GM23338 (cell line): ENCODE data around the gene ARCN1. TPM values are rescaled to one million over a fixed set of nuclear protein-coding genes. Genes with fewer than 3 reads are reported as not detected.

Source experiments
- ATAC-seq: fragments of 200-7000 bp; cut with Tn5 transposase; 3 replicates; pipeline ENCODE4 v1.9.1; 2020
- DNase-seq: peaks from one replicate; pipeline ENCODE4 v3.0.0-alpha.2; 2015; ENCODE audit warnings: low spot score
- H2AFZ ChIP-seq: fragments of 200-600 bp; sonication (generic); 2 replicates; pipeline ENCODE4 v1.8.0; 2016; ENCODE audit warnings: antibody characterized with exemption, mild to moderate bottlenecking, moderate library complexity
- H3F3A ChIP-seq: fragments of 200-600 bp; sonication (generic); replicated peaks from 2 replicates; pipeline ENCODE4 v1.8.0; 2017; ENCODE audit warnings: antibody characterized with exemption, mixed run types, low read depth
- H3K27ac ChIP-seq: fragments of 200-600 bp; sonication (generic); 2 replicates; pipeline ENCODE4 v1.6.1; 2016; ENCODE audit warnings: low read depth
- H3K27me3 ChIP-seq: fragments of 200-600 bp; sonication (generic); 2 replicates; pipeline ENCODE4 v1.8.0; 2016; ENCODE audit warnings: mild to moderate bottlenecking, mixed run types, moderate library complexity; ENCODE audit not compliant: insufficient read depth
- H3K36me3 ChIP-seq: fragments of 200-600 bp; sonication (generic); 2 replicates; pipeline ENCODE4 v1.8.0; 2016; ENCODE audit warnings: mild to moderate bottlenecking; ENCODE audit not compliant: insufficient read depth
- H3K4me1 ChIP-seq: fragments of 200-600 bp; sonication (generic); 2 replicates; pipeline ENCODE4 v1.8.0; 2016; ENCODE audit warnings: mild to moderate bottlenecking, moderate library complexity; ENCODE audit not compliant: insufficient read depth
- H3K4me2 ChIP-seq: fragments of 200-600 bp; sonication (generic); 2 replicates; pipeline ENCODE4 v1.7.1; 2017; ENCODE audit warnings: mixed run types
- H3K4me3 ChIP-seq: fragments of 200-600 bp; sonication (generic); 2 replicates; pipeline ENCODE4 v1.6.1; 2016; ENCODE audit warnings: mixed run types
- H3K79me2 ChIP-seq: fragments of 200-600 bp; sonication (generic); replicated peaks from 2 replicates; pipeline ENCODE4 v1.8.0; 2017; ENCODE audit warnings: mild to moderate bottlenecking; ENCODE audit not compliant: insufficient read depth
- H3K9me2 ChIP-seq: fragments of 200-600 bp; sonication (generic); 2 replicates; pipeline ENCODE4 v1.8.0; 2017; ENCODE audit not compliant: insufficient read depth
- H4K20me1 ChIP-seq: fragments of 200-600 bp; sonication (generic); replicated peaks from 2 replicates; pipeline ENCODE4 v1.8.0; 2017; ENCODE audit warnings: mild to moderate bottlenecking; ENCODE audit not compliant: insufficient read depth
- H3K27ac Mint-ChIP-seq: 2 replicates; pipeline ENCODE4 v1.8.0; 2020; ENCODE audit warnings: inconsistent platforms, mild to moderate bottlenecking, moderate library complexity, mixed read lengths
- H3K27me3 Mint-ChIP-seq: 3 replicates; pipeline ENCODE4 v1.8.0; 2022; ENCODE audit warnings: low read depth, mild to moderate bottlenecking, moderate library complexity, mixed read lengths, inconsistent platforms; ENCODE audit not compliant: insufficient read depth, poor library complexity
- H3K36me3 Mint-ChIP-seq: 3 replicates; pipeline ENCODE4 v1.8.0; 2021; ENCODE audit warnings: low read depth, mild to moderate bottlenecking, inconsistent platforms, moderate library complexity, mixed read lengths
- H3K4me1 Mint-ChIP-seq: 3 replicates; pipeline ENCODE4 v1.8.0; 2020; ENCODE audit warnings: mild to moderate bottlenecking, inconsistent platforms, mixed read lengths
- H3K4me3 Mint-ChIP-seq: 3 replicates; pipeline ENCODE4 v1.8.0; 2021; ENCODE audit warnings: moderate library complexity, mild to moderate bottlenecking, inconsistent platforms, mixed read lengths
- H3K9me3 Mint-ChIP-seq: 3 replicates; pipeline ENCODE4 v1.8.0; 2020; ENCODE audit warnings: moderate library complexity, mild to moderate bottlenecking, inconsistent platforms, mixed read lengths
- CREB1 ChIP-seq: fragments of 250-450 bp; sonication (Bioruptor Pico); IDR thresholded peaks from 2 replicates; pipeline ENCODE4 v1.5.0; 2020; ENCODE audit warnings: low read depth, mild to moderate bottlenecking, moderate library complexity
- EZH2 ChIP-seq: fragments of 200-600 bp; sonication (generic); IDR thresholded peaks from one replicate; pipeline ENCODE4 v1.8.0; 2017; ENCODE audit warnings: antibody characterized with exemption, mild to moderate bottlenecking, low read depth; ENCODE audit not compliant: unreplicated experiment
- EZH2phosphoT487 ChIP-seq: fragments of 200-600 bp; sonication (generic); IDR thresholded peaks from one replicate; pipeline ENCODE4 v1.8.1; 2018; ENCODE audit warnings: antibody characterized with exemption; ENCODE audit not compliant: unreplicated experiment
- NANOG ChIP-seq: IDR thresholded peaks from 2 replicates; pipeline ENCODE4 v1.6.1; 2016; ENCODE audit warnings: antibody characterized with exemption, borderline replicate concordance
- POLR2AphosphoS5 ChIP-seq: IDR thresholded peaks from 2 replicates; pipeline ENCODE4 v1.6.1; 2016; ENCODE audit warnings: antibody characterized with exemption, low read depth
- STAT1 ChIP-seq: IDR thresholded peaks from one replicate; pipeline ENCODE4 v1.6.1; 2016; ENCODE audit warnings: antibody characterized with exemption; ENCODE audit not compliant: unreplicated experiment
- ZNF114 ChIP-seq: fragments of 250-450 bp; sonication (Bioruptor Pico); IDR thresholded peaks from 2 replicates; pipeline ENCODE4 v1.5.0; 2020; ENCODE audit warnings: mild to moderate bottlenecking, moderate library complexity
- ZNF331 ChIP-seq: fragments of 250-450 bp; sonication (Bioruptor Pico); IDR thresholded peaks from 2 replicates; pipeline ENCODE4 v1.5.0; 2020; ENCODE audit warnings: low read depth, mild to moderate bottlenecking, moderate library complexity
- polyA plus RNA-seq: library from polyadenylated mRNA; unstranded; fragments of >200 nt; fragmentation: Nextera tagmentation; extraction: Ambion mirVana; gene quantifications from 2 replicates; pipeline ENCODE4 v1.2.1, GENCODE V29; 2016
- total RNA-seq: library from RNA; depleted of rRNA; stranded (reverse); fragments of >200 nt; shearing (Covaris generic); gene quantifications from 2 replicates; pipeline ENCODE4 v1.2.3, GENCODE V29; 2014
- TF ChIP-seq, protein P1 (sequence below): IDR thresholded peaks from 2 replicates; pipeline ENCODE4 v1.6.1; 2016; ENCODE audit warnings: antibody characterized with exemption
- TF ChIP-seq, protein P2 (sequence below): IDR thresholded peaks from one replicate; pipeline ENCODE4 v1.6.1; 2018; ENCODE audit warnings: antibody characterized with exemption; ENCODE audit not compliant: unreplicated experiment

The ARCN1 gene
- total and polyA plus RNA-seq, 2 experiments from 2014 or later = 79.9 to 106 TPM

DNA sequence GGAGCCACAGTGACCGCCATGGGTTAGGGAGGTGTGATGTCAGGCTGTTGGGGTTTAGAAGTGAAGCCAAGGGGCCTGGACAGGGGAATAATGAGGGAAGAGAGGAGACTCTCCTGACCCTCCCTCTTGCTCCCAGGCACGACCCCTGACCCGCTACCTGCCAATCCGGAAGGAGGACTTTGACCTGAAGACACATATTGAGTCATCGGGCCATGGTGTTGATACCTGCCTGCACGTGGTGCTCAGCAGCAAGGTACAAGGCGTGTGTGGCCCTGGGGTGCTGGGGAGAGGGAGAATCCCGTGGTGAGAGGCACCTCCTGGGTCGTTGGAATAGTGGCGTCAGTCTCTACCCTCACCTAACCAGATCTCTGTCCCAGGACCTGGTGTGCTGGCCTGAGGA, 77.7 kb downstream of the ARCN1 start:
- Histone ChIP-seq H3K4me1 (no peaks in the 10 kb centered on the region), H3K9me2 (no peaks in the 10 kb centered on the region), H3K79me2 (no peaks in the 10 kb centered on the region), H2AFZ (no peak overlapping the region), H4K20me1 (peaks cover 13% of the 10 kb centered on the region), H3K4me2 (no peak overlapping the region), H3K27me3 (no peaks in the 10 kb centered on the region), H3K36me3 (peaks cover 23% of the 10 kb centered on the region), H3F3A (0 out of 2 replicates have a peak, but pooled peaks cover 5% of the 10 kb centered on the region), H3K4me3 (no peak overlapping the region), H3K27ac (no peak overlapping the region)
- no peaks in the 10 kb centered on the region for H3K4me1 Mint-ChIP-seq
- peaks cover 7% of the 10 kb centered on the region for H3K27me3 Mint-ChIP-seq
- ATAC-seq (no peak), DNase-seq (no peak)
- H3K36me3 Mint-ChIP-seq = peaks cover 74% of the 10 kb centered on the region
- H3K9me3 Mint-ChIP-seq = no peaks in the 10 kb centered on the region; the same call in 2 of the 3 replicates
- TF ChIP-seq ZNF114 (CRISPR knock-in tag) = no peak
- TF ChIP-seq, protein P1, sequence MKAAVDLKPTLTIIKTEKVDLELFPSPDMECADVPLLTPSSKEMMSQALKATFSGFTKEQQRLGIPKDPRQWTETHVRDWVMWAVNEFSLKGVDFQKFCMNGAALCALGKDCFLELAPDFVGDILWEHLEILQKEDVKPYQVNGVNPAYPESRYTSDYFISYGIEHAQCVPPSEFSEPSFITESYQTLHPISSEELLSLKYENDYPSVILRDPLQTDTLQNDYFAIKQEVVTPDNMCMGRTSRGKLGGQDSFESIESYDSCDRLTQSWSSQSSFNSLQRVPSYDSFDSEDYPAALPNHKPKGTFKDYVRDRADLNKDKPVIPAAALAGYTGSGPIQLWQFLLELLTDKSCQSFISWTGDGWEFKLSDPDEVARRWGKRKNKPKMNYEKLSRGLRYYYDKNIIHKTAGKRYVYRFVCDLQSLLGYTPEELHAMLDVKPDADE = no peak
- TF ChIP-seq STAT1 = no peak
- TF ChIP-seq CREB1 (CRISPR knock-in tag) = no peak
- H3K27ac Mint-ChIP-seq = no peak overlapping the region
- no peak overlapping the region for H3K4me3 Mint-ChIP-seq

DNA sequence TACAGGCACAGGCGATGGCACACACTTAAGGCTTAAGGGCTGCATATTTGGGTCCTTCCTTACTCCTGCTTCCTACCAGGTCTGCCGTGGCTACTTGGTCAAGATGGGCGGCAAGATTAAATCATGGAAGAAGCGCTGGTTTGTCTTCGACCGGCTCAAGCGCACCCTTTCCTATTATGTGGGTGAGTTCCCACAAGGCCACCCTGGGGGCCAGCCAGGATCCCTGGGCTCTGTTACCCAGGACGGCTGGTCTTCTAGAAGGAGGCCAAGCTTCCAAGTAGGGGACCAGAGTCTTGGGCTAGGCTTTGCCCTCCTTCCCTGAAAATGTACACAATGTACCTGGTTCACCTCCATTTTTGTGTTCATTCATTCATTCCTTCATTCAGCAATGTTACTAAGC, 78.2 kb downstream of the ARCN1 start:
- Histone ChIP-seq H3K27ac (no peak overlapping the region), H3K4me2 (no peak overlapping the region), H3K4me3 (no peak overlapping the region), H3K36me3 (peaks cover 20% of the 10 kb centered on the region), H3F3A (0 out of 2 replicates have a peak, but pooled peaks cover 5% of the 10 kb centered on the region), H3K9me2 (no peaks in the 10 kb centered on the region), H2AFZ (no peak overlapping the region), H4K20me1 (peaks cover 13% of the 10 kb centered on the region), H3K4me1 (no peaks in the 10 kb centered on the region), H3K79me2 (no peaks in the 10 kb centered on the region), H3K27me3 (no peaks in the 10 kb centered on the region)
- Mint-ChIP-seq H3K27ac (no peak overlapping the region), H3K4me1 (no peaks in the 10 kb centered on the region), H3K27me3 (peaks cover 8% of the 10 kb centered on the region), H3K9me3 (no peaks in the 10 kb centered on the region; the same call in 2 of the 3 replicates), H3K36me3 (peaks cover 70% of the 10 kb centered on the region), H3K4me3 (no peak overlapping the region)
- DNase-seq = no peak
- no peak for TF ChIP-seq EZH2phosphoT487
- ATAC-seq = no peak

DNA sequence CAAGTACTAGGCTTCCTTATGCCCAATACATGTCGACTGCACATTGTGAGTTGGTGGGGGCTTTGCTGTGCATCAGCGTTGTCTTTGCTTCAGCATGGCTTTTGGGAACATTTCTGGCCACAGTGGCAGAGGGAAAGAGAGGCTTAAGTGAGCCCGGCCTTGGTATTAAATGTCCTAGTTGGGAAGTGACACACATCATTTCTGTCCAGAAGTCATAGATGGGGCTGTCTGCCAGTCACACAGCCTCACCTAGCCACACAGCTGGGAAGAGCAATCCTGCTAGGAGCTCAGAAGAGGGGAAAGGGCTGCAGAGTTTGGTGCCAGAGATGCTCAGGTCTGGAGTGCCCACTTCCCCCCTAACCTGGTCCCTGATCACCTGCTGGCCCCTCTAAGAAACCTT, 79.6 kb downstream of the ARCN1 start:
- Histone ChIP-seq H2AFZ (no peak overlapping the region), H3K9me2 (no peaks in the 10 kb centered on the region), H3K27me3 (no peaks in the 10 kb centered on the region), H3F3A (0 out of 2 replicates have a peak, but pooled peaks cover 5% of the 10 kb centered on the region), H4K20me1 (peaks cover 10% of the 10 kb centered on the region), H3K4me1 (no peaks in the 10 kb centered on the region), H3K27ac (no peak overlapping the region), H3K4me3 (no peak overlapping the region), H3K4me2 (no peak overlapping the region), H3K36me3 (peaks cover 17% of the 10 kb centered on the region), H3K79me2 (no peaks in the 10 kb centered on the region)
- DNase-seq = no peak
- ATAC-seq = no peak
- no peak overlapping the region for H3K4me3 Mint-ChIP-seq
- no peaks in the 10 kb centered on the region; the same call in 2 of the 3 replicates for H3K9me3 Mint-ChIP-seq
- H3K27ac Mint-ChIP-seq = no peak overlapping the region
- peaks cover 58% of the 10 kb centered on the region for H3K36me3 Mint-ChIP-seq
- peaks cover 8% of the 10 kb centered on the region for H3K27me3 Mint-ChIP-seq
- no peaks in the 10 kb centered on the region for H3K4me1 Mint-ChIP-seq
- TF ChIP-seq POLR2AphosphoS5 (no peak), CREB1 (CRISPR knock-in tag) (no peak), STAT1 (no peak), NANOG (no peak), ZNF331 (CRISPR knock-in tag) (no peak), EZH2 (no peak), ZNF114 (CRISPR knock-in tag) (no peak), EZH2phosphoT487 (no peak)
- TF ChIP-seq, protein P2, sequence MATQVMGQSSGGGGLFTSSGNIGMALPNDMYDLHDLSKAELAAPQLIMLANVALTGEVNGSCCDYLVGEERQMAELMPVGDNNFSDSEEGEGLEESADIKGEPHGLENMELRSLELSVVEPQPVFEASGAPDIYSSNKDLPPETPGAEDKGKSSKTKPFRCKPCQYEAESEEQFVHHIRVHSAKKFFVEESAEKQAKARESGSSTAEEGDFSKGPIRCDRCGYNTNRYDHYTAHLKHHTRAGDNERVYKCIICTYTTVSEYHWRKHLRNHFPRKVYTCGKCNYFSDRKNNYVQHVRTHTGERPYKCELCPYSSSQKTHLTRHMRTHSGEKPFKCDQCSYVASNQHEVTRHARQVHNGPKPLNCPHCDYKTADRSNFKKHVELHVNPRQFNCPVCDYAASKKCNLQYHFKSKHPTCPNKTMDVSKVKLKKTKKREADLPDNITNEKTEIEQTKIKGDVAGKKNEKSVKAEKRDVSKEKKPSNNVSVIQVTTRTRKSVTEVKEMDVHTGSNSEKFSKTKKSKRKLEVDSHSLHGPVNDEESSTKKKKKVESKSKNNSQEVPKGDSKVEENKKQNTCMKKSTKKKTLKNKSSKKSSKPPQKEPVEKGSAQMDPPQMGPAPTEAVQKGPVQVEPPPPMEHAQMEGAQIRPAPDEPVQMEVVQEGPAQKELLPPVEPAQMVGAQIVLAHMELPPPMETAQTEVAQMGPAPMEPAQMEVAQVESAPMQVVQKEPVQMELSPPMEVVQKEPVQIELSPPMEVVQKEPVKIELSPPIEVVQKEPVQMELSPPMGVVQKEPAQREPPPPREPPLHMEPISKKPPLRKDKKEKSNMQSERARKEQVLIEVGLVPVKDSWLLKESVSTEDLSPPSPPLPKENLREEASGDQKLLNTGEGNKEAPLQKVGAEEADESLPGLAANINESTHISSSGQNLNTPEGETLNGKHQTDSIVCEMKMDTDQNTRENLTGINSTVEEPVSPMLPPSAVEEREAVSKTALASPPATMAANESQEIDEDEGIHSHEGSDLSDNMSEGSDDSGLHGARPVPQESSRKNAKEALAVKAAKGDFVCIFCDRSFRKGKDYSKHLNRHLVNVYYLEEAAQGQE = no peak
